NK-92 (cell line): ENCODE results near the gene LDB3.
"Not testable (repeated sequence)": the region's sequence is repeated elsewhere in the genome, so short reads cannot be mapped to it uniquely, and the experiment has no call there.

Source experiments
- DNase-seq: peaks from one replicate; lab custom pipeline; 2025; ENCODE audit not compliant: unreplicated experiment; lab: John Stamatoyannopoulos, UW

The LDB3 gene

GRCh38 chr10:86668297-86669165, at the start of gene LDB3:
LDB3 (plus strand) TSS chr10:86668511; CDS start chr10:86668692, 181 bp downstream.
- DNase-seq, result no peak

DNA sequence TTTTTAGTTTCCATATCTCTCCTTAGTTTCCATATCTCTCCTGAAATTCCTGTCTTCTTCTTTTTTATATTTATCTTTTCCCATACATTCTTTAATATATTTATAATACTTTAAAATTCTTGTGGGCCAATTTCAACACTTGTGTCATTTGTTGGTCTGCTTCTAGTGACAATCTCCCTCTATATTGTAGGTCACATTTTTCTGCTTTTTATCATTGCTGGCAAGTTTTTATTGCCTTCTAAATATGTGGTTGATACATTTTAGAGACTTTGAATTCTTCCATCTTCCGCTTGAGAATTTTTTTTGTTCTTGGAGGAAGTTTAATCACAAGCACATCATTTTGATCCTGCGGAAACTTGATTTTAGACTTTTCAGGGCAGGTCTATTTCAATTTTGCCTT, 40.0 kb upstream of the LDB3 start:
- DNase-seq, result no peak

DNA sequence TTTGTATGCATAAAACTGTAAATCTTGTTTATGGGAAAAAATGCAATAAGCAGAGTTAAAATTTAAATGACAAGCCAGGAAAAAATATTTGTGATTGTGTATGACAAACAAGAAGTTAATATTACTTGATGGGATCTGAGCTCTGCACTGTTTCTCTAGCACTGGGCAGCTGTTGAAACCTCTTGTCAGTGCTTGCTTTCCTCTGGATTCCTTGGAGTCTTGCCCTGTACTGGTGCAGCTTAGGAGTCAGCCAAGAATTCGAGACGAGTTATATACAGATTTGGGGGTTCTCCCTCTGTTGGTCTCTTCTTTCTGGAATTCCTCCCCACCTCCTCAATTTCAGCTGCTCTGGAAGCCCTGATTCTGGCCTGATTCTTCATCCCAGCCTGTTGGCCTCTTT, 38.2 kb upstream of the LDB3 start:
- no peak for DNase-seq

GRCh38 chr10:86632009-86632800, 36.1 kb upstream of the LDB3 start:
- no peak for DNase-seq

GRCh38 chr10:86632951-86633350, 35.4 kb upstream of the LDB3 start:
- no peak for DNase-seq

GRCh38 chr10:86635402-86635801, 32.9 kb upstream of the LDB3 start:
- no peak for DNase-seq

DNA sequence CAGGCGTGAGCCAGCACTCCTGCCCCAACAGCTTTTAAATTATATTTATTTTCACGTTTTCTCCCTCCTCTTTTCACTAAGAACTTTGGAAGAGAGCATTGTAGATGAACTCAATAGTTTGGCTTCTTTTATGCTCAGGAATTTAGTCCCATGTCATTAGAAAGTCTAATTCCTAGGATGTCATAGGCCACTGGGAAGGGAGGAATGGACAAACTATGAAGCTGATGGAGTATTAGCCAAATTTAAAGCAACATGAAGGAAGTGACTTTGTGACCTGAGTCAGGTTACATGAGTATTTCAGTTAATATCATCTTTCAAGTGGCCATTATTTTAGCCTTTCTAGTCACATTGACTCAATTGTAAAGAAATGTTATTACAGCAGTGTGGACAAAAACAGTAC, 32.0 kb upstream of the LDB3 start:
- DNase-seq, result no peak

DNA sequence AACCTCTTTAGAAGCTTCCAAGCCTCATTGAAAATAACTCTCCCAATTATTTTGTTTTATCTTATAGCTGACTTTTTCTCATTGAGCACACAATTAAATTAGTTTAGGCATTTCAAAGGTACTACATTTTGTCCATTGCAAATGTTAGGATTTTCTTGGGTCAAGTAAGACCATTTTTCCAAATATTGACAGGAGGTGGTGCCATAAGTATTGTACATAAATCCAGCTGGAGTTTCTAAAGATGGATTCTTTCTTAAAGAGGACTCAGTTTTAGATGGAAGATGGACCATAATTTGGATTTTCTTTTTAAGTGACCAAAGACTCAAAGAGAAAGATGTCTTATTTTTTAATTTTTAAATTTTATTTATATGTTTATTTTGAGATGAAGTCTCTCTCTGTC, 26.3 kb upstream of the LDB3 start:
- no peak for DNase-seq

DNA sequence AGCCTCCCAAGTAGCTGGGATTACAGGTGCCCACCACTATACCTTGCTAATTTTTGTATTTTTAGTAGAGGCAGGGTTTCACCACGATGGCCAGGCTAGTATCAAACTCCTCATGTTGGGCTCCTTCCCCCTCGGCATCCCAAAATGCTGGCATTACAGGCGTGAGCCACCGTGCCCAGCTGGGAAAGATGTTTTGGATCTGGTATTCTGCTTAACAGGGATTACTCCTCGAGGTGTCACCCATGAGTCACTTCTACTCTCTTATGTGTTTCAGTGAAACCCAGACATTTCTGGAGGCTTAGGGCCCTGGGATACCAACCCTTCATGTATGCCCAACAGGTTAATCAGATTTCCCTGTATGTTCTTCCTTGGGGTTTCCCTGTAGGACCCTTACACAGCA, 25.8 kb upstream of the LDB3 start:
- no peak for DNase-seq

- no peak for DNase-seq
Measured at GRCh38 chr10:86644152-86644793, 24.0 kb upstream of the LDB3 start.

GRCh38 chr10:86644794-86645445, 23.4 kb upstream of the LDB3 start:
- no peak for DNase-seq

DNA sequence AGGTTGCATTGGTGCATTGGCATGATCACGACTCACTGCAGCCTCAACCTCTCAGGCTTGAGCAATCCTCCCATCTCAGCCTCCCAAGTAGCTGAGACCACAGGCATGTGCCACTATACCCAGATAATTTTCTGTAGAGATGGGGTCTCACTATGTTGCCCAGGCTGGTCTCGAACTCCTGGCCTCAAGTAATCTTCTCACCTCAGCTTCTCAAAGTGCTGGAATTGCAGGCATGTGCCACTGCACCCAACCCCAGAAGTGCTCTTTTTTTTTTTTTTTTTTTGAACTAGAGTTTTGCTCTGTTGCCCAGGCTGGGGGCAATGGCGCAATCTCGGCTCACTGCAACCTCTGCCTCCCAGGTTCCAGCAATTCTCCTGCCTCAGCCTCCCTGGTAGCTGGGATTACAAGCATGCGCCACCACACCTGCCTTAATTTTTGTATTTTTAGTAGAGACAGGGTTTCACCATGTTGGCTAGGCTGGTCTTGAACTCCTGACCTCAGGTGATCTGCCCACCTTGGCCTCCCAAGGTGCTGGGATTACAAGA, 22.6 kb upstream of the LDB3 start:
- not testable (repeated sequence) for DNase-seq

DNA sequence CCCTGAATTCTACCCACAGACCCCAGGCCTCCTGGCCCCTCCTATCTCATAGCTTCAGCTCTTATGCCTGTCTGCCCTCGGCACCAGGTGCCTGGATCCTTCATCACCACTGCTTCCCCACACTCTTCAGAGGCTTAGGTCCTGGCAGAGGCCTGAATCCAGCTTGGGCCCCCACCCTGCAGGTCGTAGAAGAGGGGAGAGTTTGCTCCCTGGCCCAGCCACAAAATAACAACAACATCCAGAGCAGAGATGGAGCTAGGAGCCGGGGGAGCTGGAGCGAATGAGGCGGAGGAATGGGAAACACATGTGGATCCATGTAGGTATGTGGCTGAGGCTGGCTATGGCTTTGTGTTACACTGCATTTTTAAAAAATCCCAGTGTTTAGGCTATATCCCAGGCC, 21.8 kb upstream of the LDB3 start:
- DNase-seq, result no peak

DNA sequence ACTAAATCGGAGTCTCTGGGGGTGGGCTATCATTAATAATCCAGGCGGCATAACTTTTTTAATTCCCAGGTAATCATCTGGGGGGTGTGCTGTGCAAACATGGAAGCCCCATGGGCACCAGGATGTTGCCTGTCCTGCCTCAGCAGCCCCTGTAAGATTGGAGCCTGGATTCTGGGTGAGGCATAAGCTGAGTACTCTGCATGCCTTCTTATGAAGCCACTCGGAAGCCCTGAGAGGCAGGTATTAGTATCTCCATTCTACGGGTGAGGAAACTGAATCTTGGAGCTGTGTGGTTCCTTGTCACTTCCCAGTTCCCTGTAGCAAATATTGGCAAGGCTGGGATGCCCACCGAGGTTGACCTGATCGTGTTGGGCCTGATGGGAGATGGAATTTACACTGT, 21.4 kb upstream of the LDB3 start:
- no peak for DNase-seq

- DNase-seq, result no peak
Measured at GRCh38 chr10:86647773-86648703, 20.3 kb upstream of the LDB3 start.

- DNase-seq, result no peak
Measured at GRCh38 chr10:86648704-86649427, 19.4 kb upstream of the LDB3 start.

- DNase-seq, result no peak
Measured at GRCh38 chr10:86649471-86650150, 18.7 kb upstream of the LDB3 start.

DNA sequence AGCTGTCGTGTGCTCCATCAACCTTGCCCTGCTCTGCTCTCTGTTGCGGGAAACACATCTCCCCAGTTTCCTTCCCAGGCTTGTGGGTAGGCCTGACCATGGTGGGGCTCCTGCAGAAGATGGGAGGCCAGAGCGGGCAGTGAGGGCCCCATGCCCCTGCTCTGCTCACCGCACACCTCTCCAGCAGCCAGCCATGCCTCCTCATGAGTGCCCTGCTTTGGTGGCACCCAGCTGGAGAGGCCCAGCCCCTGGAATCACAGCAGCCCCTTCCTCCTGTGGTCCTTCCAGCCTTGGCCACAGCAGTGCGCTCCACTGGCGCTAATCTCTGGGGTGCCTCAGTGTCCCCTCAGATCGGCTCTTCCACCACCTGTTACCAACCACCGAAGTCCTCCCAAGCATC, 18.2 kb upstream of the LDB3 start:
- DNase-seq, result no peak

DNA sequence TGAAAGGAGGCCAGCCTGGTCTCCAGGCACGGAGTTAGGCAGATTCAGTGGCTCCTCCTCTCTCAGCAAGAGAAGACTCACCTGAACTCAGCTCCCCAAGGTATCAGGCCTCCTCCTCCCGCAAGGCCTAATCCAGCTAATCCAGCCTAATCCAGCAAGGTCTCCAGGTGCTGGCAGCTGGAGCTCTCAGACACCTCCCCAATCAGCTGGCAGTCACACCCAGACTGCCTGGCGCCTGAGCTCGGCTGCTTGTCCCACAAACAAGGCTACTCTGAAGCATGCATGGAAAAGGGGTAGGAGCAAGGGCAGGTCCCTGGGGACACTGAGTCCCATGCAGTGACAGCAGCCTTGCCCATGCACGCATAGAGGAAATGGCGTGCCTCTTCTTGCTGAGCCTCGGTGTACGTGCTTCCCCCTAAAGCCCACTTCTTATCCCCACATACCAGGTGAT, 17.3 kb upstream of the LDB3 start:
- DNase-seq, result no peak
